ENCODE results near the gene MDFIC.

DNA sequence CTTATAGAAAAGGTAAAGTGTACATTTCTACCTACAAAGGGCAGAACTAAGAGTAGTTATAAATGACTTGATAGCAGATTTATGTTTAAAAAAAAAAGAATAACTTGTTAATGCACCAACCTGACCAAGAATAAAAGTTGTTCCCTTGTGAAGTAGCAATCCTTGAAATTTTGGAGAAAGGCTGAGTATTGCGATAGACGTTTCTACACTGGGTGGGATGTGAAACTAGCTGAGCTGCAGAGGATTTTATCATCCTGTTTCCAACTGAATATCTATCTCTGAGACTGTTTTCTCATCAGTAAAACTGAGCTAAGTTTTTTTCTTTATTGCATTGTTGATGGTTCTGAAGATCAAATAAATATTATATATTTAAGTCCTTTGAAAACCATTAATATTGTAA lies 14.6 kb downstream of the MDFIC start:
- no peak for TF ChIP-seq CTCF (IDR thresholded peaks at IDR 0.05 in 8 of 11, conservative IDR thresholded peaks at IDR 0.05 in 3 of 11)
- no peak for TF ChIP-seq POLR2A (IDR thresholded peaks at IDR 0.05)
- no peak for TF ChIP-seq POLR2AphosphoS5 (IDR thresholded peaks at IDR 0.05)
